Heart right ventricle (tissue), 16 donors: ENCODE measurements around the gene TMEFF2. TPM values are rescaled to one million over a fixed set of nuclear protein-coding genes. Genes with fewer than 3 reads are reported as not detected.

Experiments
- ATAC-seq, 8 donors: fragments of 200-7000 bp; cut with Tn5 transposase; one replicate each; pipeline ENCODE4 v1.9.1; 2020; ENCODE audit warnings: mild to moderate bottlenecking in 8 of 8, moderate library complexity in 8 of 8, moderate number of reproducible peaks in 1 of 8
- DNase-seq, 2 donors: peaks; one replicate each; pipeline ENCODE4 v3.0.0-alpha.2; 2020
- H3K27ac ChIP-seq, 10 donors: fragments of 200-600 bp; sonication (generic) in 2 of 10; one replicate each; pipeline versions ENCODE4 v1.5.0 to v1.8.0; 2020 to 2022; ENCODE audit warnings: mild to moderate bottlenecking in 3 of 10
- H3K27me3 ChIP-seq, 7 donors: fragments of 200-600 bp; one replicate each; pipeline ENCODE4 v1.8.0; 2021 to 2022; ENCODE audit warnings: mild to moderate bottlenecking in 2 of 7
- H3K36me3 ChIP-seq, 9 donors: fragments of 200-600 bp; sonication (generic) in 1 of 9; one replicate each; pipeline versions ENCODE4 v1.5.0 to v1.8.0; 2020 to 2022; ENCODE audit warnings: mild to moderate bottlenecking in 2 of 9
- H3K4me1 ChIP-seq, 9 donors: fragments of 200-600 bp; sonication (generic) in 1 of 9; one replicate each; pipeline versions ENCODE4 v1.5.0 to v1.8.0; 2020 to 2022; ENCODE audit warnings: mild to moderate bottlenecking in 4 of 9
- H3K4me3 ChIP-seq, 10 donors: fragments of 200-600 bp; sonication (generic) in 2 of 10; one replicate each; pipeline versions ENCODE4 v1.5.0 to v1.8.0; 2020 to 2022; ENCODE audit warnings: mild to moderate bottlenecking in 7 of 10, moderate library complexity in 2 of 10
- H3K9me3 ChIP-seq, 11 donors: fragments of 200-600 bp in 10 of 11; sonication (generic) in 2 of 11; one replicate each; pipeline versions ENCODE4 v1.5.0 to v1.8.0; 2013 to 2022; ENCODE audit warnings: mild to moderate bottlenecking in 2 of 11, control low read depth in 1 of 11, moderate library complexity in 1 of 11
- WGBS, 2 donors: extraction: QIAGEN DNeasy Blood & Tissue Kit; methylation state at CpG; one replicate each; pipeline ENCODE4 v1.1.7; 2013; ENCODE audit warnings: inconsistent platforms in 1 of 2; 5-methylcytosine and 5-hydroxymethylcytosine counted together
- intact Hi-C, 10 donors: fragments of 100-400 bp; cut with DNase I; formaldehyde crosslinking; loops; one replicate each; pipeline versions ENCODE4 v1.11.1 to v1.14.2; 2022
- polyA plus RNA-seq, 2 donors: library from polyadenylated mRNA; stranded (reverse); fragments of 200-250 nt; gene quantifications; one replicate each; pipeline ENCODE4 v1.2.3, GENCODE V29; 2013
- total RNA-seq, 10 donors: library from RNA; stranded (reverse); fragmentation: NEBNext Ultra II Directional in 3 of 10; extraction: Animal tissue kit (Norgen Biotek cat#: 25700) in 3 of 10; gene quantifications; one replicate each; pipeline versions ENCODE4 v1.2.1 to v1.2.4, GENCODE V29; 2021 to 2023
- TF ChIP-seq, protein P1 (sequence below), 9 donors: fragments of 200-600 bp; sonication (generic) in 2 of 9; IDR thresholded peaks; one replicate each; pipeline versions ENCODE4 v1.5.0 to v1.8.0; 2021 to 2022; ENCODE audit warnings: antibody characterized with exemption in 9 of 9, mild to moderate bottlenecking in 5 of 9, moderate library complexity in 1 of 9
- donor health status: Arrhythmogenic right ventricular cardiomyopathy.
- donor health status: ischemic (EF 13 %, LVEDD 7.1; RV severe dilation, severe dysfunction).
- donor health status: healthy with polysubstance abuse.
- donor health status: DM: no; HTN: yes; CAD: no.
- donor health status: DM: no; HTN: no; CAD: no.
- donor health status: ischemic (EF 25% LVEDD 6.9; RV normal size, moderate dysfunction).
- donor health status: ischemic (EF 25% LVEDD 5.7; RV mildly dilated, moderate dysfunction).
- donor health status: healthy.
- donor health status: DM: yes; HTN: yes; CAD: no.
- donor health status: Ischemic cardiomyopathy.
- donor health status: ischemic (EF 35%, LVEDD 5.7; RV mildly dilated, moderate dysfunction).
- donor health status: nonischemic (EF 11% LVEDD 7.7; RV severe dilation, severe dysfunction).
- donor health status: DM: yes; HTN: yes; CAD: no.
- donor health status: PGD.
- donor health status: ischemic (EF 29% LVEDD 5.4; RV normal size, mild dysfunction).
- donor health status: nonischemic (EF 23%, LVEDD 6.1; RV moderate dilation, normal function).

Gene TMEFF2
- total and polyA plus RNA-seq, 12 donors: 0.09 to 0.41 (median 0.17) TPM; not detected in 8

- H3K4me3 ChIP-seq: no peak overlapping the region
- no peaks in the 10 kb centered on the region for H3K27me3 ChIP-seq
- TF ChIP-seq, protein P1, sequence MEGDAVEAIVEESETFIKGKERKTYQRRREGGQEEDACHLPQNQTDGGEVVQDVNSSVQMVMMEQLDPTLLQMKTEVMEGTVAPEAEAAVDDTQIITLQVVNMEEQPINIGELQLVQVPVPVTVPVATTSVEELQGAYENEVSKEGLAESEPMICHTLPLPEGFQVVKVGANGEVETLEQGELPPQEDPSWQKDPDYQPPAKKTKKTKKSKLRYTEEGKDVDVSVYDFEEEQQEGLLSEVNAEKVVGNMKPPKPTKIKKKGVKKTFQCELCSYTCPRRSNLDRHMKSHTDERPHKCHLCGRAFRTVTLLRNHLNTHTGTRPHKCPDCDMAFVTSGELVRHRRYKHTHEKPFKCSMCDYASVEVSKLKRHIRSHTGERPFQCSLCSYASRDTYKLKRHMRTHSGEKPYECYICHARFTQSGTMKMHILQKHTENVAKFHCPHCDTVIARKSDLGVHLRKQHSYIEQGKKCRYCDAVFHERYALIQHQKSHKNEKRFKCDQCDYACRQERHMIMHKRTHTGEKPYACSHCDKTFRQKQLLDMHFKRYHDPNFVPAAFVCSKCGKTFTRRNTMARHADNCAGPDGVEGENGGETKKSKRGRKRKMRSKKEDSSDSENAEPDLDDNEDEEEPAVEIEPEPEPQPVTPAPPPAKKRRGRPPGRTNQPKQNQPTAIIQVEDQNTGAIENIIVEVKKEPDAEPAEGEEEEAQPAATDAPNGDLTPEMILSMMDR (IDR thresholded peaks at IDR 0.05): peak in 8 of 9 donors; percentile 11 to 54 (median 36)
- ATAC-seq (peak; percentile 46 to 95 (median 84)), DNase-seq (peak in 1 of 2 donors; percentile 15)
- H3K27ac ChIP-seq: peak overlapping the region in 2 of 10 donors; percentile 32
- intact Hi-C loops: loop anchor here in 4 of 10 donors (5.0 to 10.0 kb wide), 4 partner anchors 40 to 90 kb away; partner anchors contain the start of gene CAVIN2 (in 3 of the 4)
- 49 to 50% methylated on average over 3 of the region's 3 CpGs for WGBS, 2 donors
- peaks cover 0 to 13% (median 6%) of the 10 kb centered on the region in 9 donors for H3K4me1 ChIP-seq
- H3K9me3 ChIP-seq: no peaks in the 10 kb centered on the region
- no peaks in the 10 kb centered on the region for H3K36me3 ChIP-seq
Measured at GRCh38 chr2:191907545-191907944, 287.2 kb downstream of the TMEFF2 start.

DNA sequence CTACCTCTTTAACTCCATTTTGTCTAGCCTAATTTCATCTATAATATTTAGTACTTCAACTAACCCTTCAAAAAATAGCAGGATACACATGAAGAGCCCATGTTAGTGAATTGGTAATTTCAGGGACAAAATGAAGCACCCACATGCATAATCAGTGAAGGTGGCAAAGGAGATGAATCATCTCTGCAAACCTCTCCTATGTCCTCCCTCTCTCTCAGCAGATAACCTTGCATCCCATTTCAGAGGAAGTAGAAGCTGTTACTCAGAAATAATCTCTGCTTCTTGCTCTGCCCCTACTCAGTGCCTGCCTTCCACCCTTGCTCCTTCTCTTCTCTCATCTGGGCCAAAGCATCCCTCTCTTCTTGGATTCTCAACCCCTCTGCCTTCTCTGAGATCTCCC, 287.6 kb downstream of the TMEFF2 start:
- Histone ChIP-seq H3K4me1 (peaks cover 0 to 13% (median 6%) of the 10 kb centered on the region in 9 donors), H3K36me3 (no peaks in the 10 kb centered on the region), H3K9me3 (no peaks in the 10 kb centered on the region), H3K27me3 (no peaks in the 10 kb centered on the region), H3K4me3 (no peak overlapping the region), H3K27ac (peak overlapping the region in 2 of 10 donors; percentile 32)
- ATAC-seq (peak in 1 of 8 donors; percentile 28), DNase-seq (no peak)
- intact Hi-C loops: loop anchor here in 4 of 10 donors (5.0 to 10.0 kb wide), 4 partner anchors 40 to 90 kb away; partner anchors contain the start of gene CAVIN2 (in 3 of the 4)
- TF ChIP-seq, protein P1 (IDR thresholded peaks at IDR 0.05): no peak

DNA sequence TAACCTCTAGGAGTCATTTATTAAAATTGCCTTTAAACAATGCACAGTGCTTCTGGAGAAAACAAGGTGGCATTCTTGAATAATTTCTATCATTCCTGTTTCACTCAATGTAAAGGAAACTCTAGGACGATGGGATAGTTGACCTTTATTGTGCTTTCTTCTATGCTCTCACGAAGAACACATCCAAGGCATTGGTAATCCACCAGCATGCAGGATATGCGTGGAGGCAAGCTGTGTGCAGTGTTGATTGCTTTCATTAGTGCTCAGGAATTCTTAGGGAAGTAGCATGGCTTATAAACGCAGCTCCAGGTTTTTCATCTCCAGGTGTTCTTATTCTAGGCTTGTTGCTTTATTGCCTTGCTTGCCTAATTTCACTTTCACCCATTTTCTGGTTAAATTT, 289.4 kb downstream of the TMEFF2 start:
- no peaks in the 10 kb centered on the region for H3K27me3 ChIP-seq
- DNase-seq (no peak), ATAC-seq (no peak)
- H3K4me1 ChIP-seq: peaks cover 0 to 13% (median 6%) of the 10 kb centered on the region in 9 donors
- intact Hi-C loops: loop anchor here in 4 of 10 donors (5.0 to 10.0 kb wide), 4 partner anchors 38 to 88 kb away; partner anchors contain the start of gene CAVIN2 (in 3 of the 4)
- WGBS, 2 donors: 69 to 70% methylated on average over 4 of the region's 4 CpGs
- peaks cover 0 to 8% (median 0%) of the 10 kb centered on the region in 11 donors for H3K9me3 ChIP-seq
- no peaks in the 10 kb centered on the region for H3K36me3 ChIP-seq
- H3K4me3 ChIP-seq: no peak overlapping the region
- H3K27ac ChIP-seq: no peak overlapping the region
- TF ChIP-seq, protein P1 (IDR thresholded peaks at IDR 0.05): no peak

- WGBS, 2 donors: 97 to 100% methylated on average over 1 of the region's 1 CpG
- ATAC-seq (no peak), DNase-seq (no peak)
- peaks cover 0 to 8% (median 0%) of the 10 kb centered on the region in 11 donors for H3K9me3 ChIP-seq
- H3K4me1 ChIP-seq: peaks cover 0 to 10% (median 0%) of the 10 kb centered on the region in 9 donors
- no peak overlapping the region for H3K4me3 ChIP-seq
- intact Hi-C loops: loop anchor here in 2 of 10 donors (10.0 kb wide), 1 partner anchor 56 kb away; the partner anchor contains the start of gene CAVIN2 (in 2 of the 2)
- no peaks in the 10 kb centered on the region for H3K27me3 ChIP-seq
- H3K27ac ChIP-seq: no peak overlapping the region
- TF ChIP-seq, protein P1 (IDR thresholded peaks at IDR 0.05): no peak
- H3K36me3 ChIP-seq: no peaks in the 10 kb centered on the region
Measured at GRCh38 chr2:191901031-191901430, 293.7 kb downstream of the TMEFF2 start.
